Activated naive CD8-positive, alpha-beta T cell treated with anti-CD3 and anti-CD28 coated beads, Interleukin-2, amount 10 ng/mL, durations not matched to agents 7 days and 5 days (primary cell): Measurements from ENCODE around the gene PAPSS2. TPM values are rescaled to one million over a fixed set of nuclear protein-coding genes. Genes with fewer than 3 reads are reported as not detected.
"Not testable (repeated sequence)": the region's sequence is repeated elsewhere in the genome, so short reads cannot be mapped to it uniquely, and the experiment has no call there.

ENCODE experiments used
- ATAC-seq: fragments of 150-1000 bp; cut with Tn5 transposase; one replicate; pipeline ENCODE4 v1.10.0; 2021; ENCODE audit warnings: low read depth, moderate library complexity
- POLR2A ChIA-PET: fragments of 350-600 bp; sonication (Branson Sonifier 250); formaldehyde crosslinking; loops from one replicate; lab custom pipeline; 2021; ENCODE audit warnings: antibody characterized with exemption; lab: Charles Lee
- DNase-seq: peaks from one replicate; pipeline ENCODE4 v3.0.0; 2021
- H3K27ac Mint-ChIP-seq: one replicate; pipeline ENCODE4 v1.8.0; 2022; ENCODE audit warnings: mild to moderate bottlenecking, mixed read lengths
- H3K27me3 Mint-ChIP-seq: one replicate; pipeline ENCODE4 v1.8.0; 2022; ENCODE audit warnings: mild to moderate bottlenecking, moderate library complexity, mixed read lengths
- H3K36me3 Mint-ChIP-seq: one replicate; pipeline ENCODE4 v1.8.0; 2021; ENCODE audit warnings: mild to moderate bottlenecking, mixed read lengths
- H3K4me1 Mint-ChIP-seq: one replicate; pipeline ENCODE4 v1.8.0; 2021; ENCODE audit warnings: mixed read lengths
- H3K4me3 Mint-ChIP-seq: one replicate; pipeline ENCODE4 v1.8.0; 2022; ENCODE audit warnings: mild to moderate bottlenecking, moderate library complexity, mixed read lengths
- H3K9me3 Mint-ChIP-seq: one replicate; pipeline ENCODE4 v1.8.0; 2021; ENCODE audit warnings: mixed read lengths
- total RNA-seq, 2 experiments: library from RNA; stranded (reverse); gene quantifications; one replicate each; pipeline ENCODE4 v1.2.3, GENCODE V29; 2021

The PAPSS2 gene
- total RNA-seq, 2 experiments from 2014 or later = 1.1 to 2.2 TPM

- POLR2A ChIA-PET = no interaction called here
- no peak overlapping the region for H3K27ac Mint-ChIP-seq
- ATAC-seq = no peak
Observed at GRCh38 chr10:87712913-87713616, 53.4 kb downstream of the PAPSS2 start.

GRCh38 chr10:87713707-87714106, 54.0 kb downstream of the PAPSS2 start:
- Mint-ChIP-seq H3K9me3 (no peaks in the 10 kb centered on the region), H3K36me3 (no peaks in the 10 kb centered on the region), H3K4me1 (peaks cover 3% of the 10 kb centered on the region), H3K27me3 (peaks cover 13% of the 10 kb centered on the region), H3K27ac (no peak overlapping the region), H3K4me3 (no peak overlapping the region)
- DNase-seq (no peak), ATAC-seq (no peak)
- POLR2A ChIA-PET = no interaction called here

More at GRCh38 chr10:87712913-87713616, 53.4 kb downstream of the PAPSS2 start:
- DNase-seq = no peak
- peaks cover 3% of the 10 kb centered on the region for H3K4me1 Mint-ChIP-seq
- H3K9me3 Mint-ChIP-seq = no peaks in the 10 kb centered on the region
- H3K27me3 Mint-ChIP-seq = peaks cover 13% of the 10 kb centered on the region
- H3K4me3 Mint-ChIP-seq = no peak overlapping the region
- no peaks in the 10 kb centered on the region for H3K36me3 Mint-ChIP-seq

- H3K27ac Mint-ChIP-seq = no peak overlapping the region
- H3K4me3 Mint-ChIP-seq = no peak overlapping the region
Observed at GRCh38 chr10:87715552-87716347, 56.1 kb downstream of the PAPSS2 start.

GRCh38 chr10:87716348-87716670, 56.6 kb downstream of the PAPSS2 start:
- H3K4me3 Mint-ChIP-seq = no peak overlapping the region
- peaks cover 3% of the 10 kb centered on the region for H3K4me1 Mint-ChIP-seq
- no peaks in the 10 kb centered on the region for H3K9me3 Mint-ChIP-seq
- H3K27me3 Mint-ChIP-seq = peaks cover 8% of the 10 kb centered on the region
- ATAC-seq = no peak
- POLR2A ChIA-PET = no interaction called here
- no peak overlapping the region for H3K27ac Mint-ChIP-seq
- no peak for DNase-seq
- H3K36me3 Mint-ChIP-seq = no peaks in the 10 kb centered on the region

More at GRCh38 chr10:87715552-87716347, 56.1 kb downstream of the PAPSS2 start:
- H3K4me1 Mint-ChIP-seq = peaks cover 3% of the 10 kb centered on the region
- no peak for DNase-seq
- peaks cover 8% of the 10 kb centered on the region for H3K27me3 Mint-ChIP-seq
- POLR2A ChIA-PET = no interaction called here
- ATAC-seq = no peak
- no peaks in the 10 kb centered on the region for H3K9me3 Mint-ChIP-seq
- no peaks in the 10 kb centered on the region for H3K36me3 Mint-ChIP-seq

- Mint-ChIP-seq H3K4me1 (peaks cover 3% of the 10 kb centered on the region), H3K36me3 (no peaks in the 10 kb centered on the region), H3K4me3 (no peak overlapping the region), H3K27ac (no peak overlapping the region), H3K9me3 (no peaks in the 10 kb centered on the region), H3K27me3 (peaks cover 6% of the 10 kb centered on the region)
- no peak for DNase-seq
- ATAC-seq = no peak
- POLR2A ChIA-PET = no interaction called here
Observed at GRCh38 chr10:87720665-87721064, 61.0 kb downstream of the PAPSS2 start.

GRCh38 chr10:87721781-87722180, 62.1 kb downstream of the PAPSS2 start:
- H3K9me3 Mint-ChIP-seq = no peaks in the 10 kb centered on the region
- ATAC-seq = no peak

GRCh38 chr10:87722716-87723115, 63.0 kb downstream of the PAPSS2 start:
- no peak for DNase-seq
- POLR2A ChIA-PET = no interaction called here
- Mint-ChIP-seq H3K27ac (no peak overlapping the region), H3K9me3 (no peaks in the 10 kb centered on the region), H3K36me3 (no peaks in the 10 kb centered on the region), H3K27me3 (peaks cover 4% of the 10 kb centered on the region), H3K4me1 (no peaks in the 10 kb centered on the region), H3K4me3 (no peak overlapping the region)
- no peak for ATAC-seq

More at GRCh38 chr10:87721781-87722180, 62.1 kb downstream of the PAPSS2 start:
- DNase-seq = no peak
- no peaks in the 10 kb centered on the region for H3K4me1 Mint-ChIP-seq
- no peak overlapping the region for H3K4me3 Mint-ChIP-seq
- POLR2A ChIA-PET = no interaction called here
- H3K27ac Mint-ChIP-seq = no peak overlapping the region
- H3K27me3 Mint-ChIP-seq = peaks cover 4% of the 10 kb centered on the region
- no peaks in the 10 kb centered on the region for H3K36me3 Mint-ChIP-seq

- DNase-seq (no peak), ATAC-seq (no peak)
- H3K4me1 Mint-ChIP-seq = no peaks in the 10 kb centered on the region
- H3K27me3 Mint-ChIP-seq = peaks cover 1% of the 10 kb centered on the region
- H3K36me3 Mint-ChIP-seq = no peaks in the 10 kb centered on the region
- no peak overlapping the region for H3K27ac Mint-ChIP-seq
- POLR2A ChIA-PET = no interaction called here
- H3K4me3 Mint-ChIP-seq = no peak overlapping the region
- no peaks in the 10 kb centered on the region for H3K9me3 Mint-ChIP-seq
Observed at GRCh38 chr10:87723500-87723899, 63.8 kb downstream of the PAPSS2 start.

- H3K9me3 Mint-ChIP-seq = no peaks in the 10 kb centered on the region
- ATAC-seq = no peak
Observed at GRCh38 chr10:87724789-87725188, 65.1 kb downstream of the PAPSS2 start.

GRCh38 chr10:87729940-87730339, 70.3 kb downstream of the PAPSS2 start:
- DNase-seq (no peak), ATAC-seq (no peak)
- H3K4me1 Mint-ChIP-seq = peaks cover 4% of the 10 kb centered on the region
- H3K9me3 Mint-ChIP-seq = no peaks in the 10 kb centered on the region
- no peak overlapping the region for H3K27ac Mint-ChIP-seq
- POLR2A ChIA-PET = no interaction called here
- H3K36me3 Mint-ChIP-seq = no peaks in the 10 kb centered on the region
- H3K27me3 Mint-ChIP-seq = peaks cover 24% of the 10 kb centered on the region
- H3K4me3 Mint-ChIP-seq = no peak overlapping the region

More at GRCh38 chr10:87724789-87725188, 65.1 kb downstream of the PAPSS2 start:
- no peak overlapping the region for H3K27ac Mint-ChIP-seq
- POLR2A ChIA-PET = no interaction called here
- DNase-seq = no peak
- no peaks in the 10 kb centered on the region for H3K4me1 Mint-ChIP-seq
- no peaks in the 10 kb centered on the region for H3K36me3 Mint-ChIP-seq
- peaks cover 4% of the 10 kb centered on the region for H3K27me3 Mint-ChIP-seq
- no peak overlapping the region for H3K4me3 Mint-ChIP-seq

GRCh38 chr10:87733081-87733480, 73.4 kb downstream of the PAPSS2 start:
- H3K4me1 Mint-ChIP-seq = peaks cover 6% of the 10 kb centered on the region
- no peak for ATAC-seq
- peaks cover 37% of the 10 kb centered on the region for H3K27me3 Mint-ChIP-seq
- no peak for DNase-seq
- no peak overlapping the region for H3K4me3 Mint-ChIP-seq
- no peaks in the 10 kb centered on the region for H3K9me3 Mint-ChIP-seq
- POLR2A ChIA-PET = no interaction called here
- H3K27ac Mint-ChIP-seq = no peak overlapping the region
- H3K36me3 Mint-ChIP-seq = no peaks in the 10 kb centered on the region

- Mint-ChIP-seq H3K4me3 (no peak overlapping the region), H3K27me3 (peaks cover 44% of the 10 kb centered on the region), H3K27ac (no peak overlapping the region), H3K4me1 (peaks cover 6% of the 10 kb centered on the region), H3K36me3 (no peaks in the 10 kb centered on the region), H3K9me3 (no peaks in the 10 kb centered on the region)
- DNase-seq (no peak), ATAC-seq (no peak)
- POLR2A ChIA-PET = interaction anchor here (0.5 to 0.7 kb wide), 2 partner anchors 49 to 1355 kb away, joined by 4 to 7 read pairs; no protein-coding TSS in a partner anchor
Observed at GRCh38 chr10:87734987-87735827, 75.5 kb downstream of the PAPSS2 start.

GRCh38 chr10:87738253-87738652, 78.6 kb downstream of the PAPSS2 start:
- H3K4me3 Mint-ChIP-seq, POLR2A ChIA-PET: not testable (repeated sequence)

More at GRCh38 chr10:87738253-87738652, 78.6 kb downstream of the PAPSS2 start:
- H3K36me3 Mint-ChIP-seq, H3K27ac Mint-ChIP-seq, H3K4me1 Mint-ChIP-seq, ATAC-seq, H3K9me3 Mint-ChIP-seq, DNase-seq: not testable (repeated sequence)
- H3K27me3 Mint-ChIP-seq = peaks cover 43% of the 10 kb centered on the region
